ENCODE data around the gene BARD1. TPM values are rescaled to one million over a fixed set of nuclear protein-coding genes. Genes with fewer than 3 reads are reported as not detected.

The BARD1 gene
- total and polyA plus RNA-seq, 2 of the 13 experiments (the other 11 are each of a cell fraction or from before 2014, with no cell fraction given): 5.3 to 30.4 TPM

- TF ChIP-seq ZNF251 (CRISPR knock-in tag; IDR thresholded peaks at IDR 0.05) (no peak), ELF3 (CRISPR knock-in tag; IDR thresholded peaks at IDR 0.05) (peak; percentile 61; the same call in 1 of the 2 replicates), FOXA3 (CRISPR knock-in tag; IDR thresholded peaks at IDR 0.05) (peak; percentile 33; the same call in 1 of the 2 replicates), HNF1A (IDR thresholded peaks at IDR 0.05; ENCODE audit: low read depth) (no peak), HNF1A (CRISPR knock-in tag; IDR thresholded peaks at IDR 0.05; ENCODE audit: borderline replicate concordance) (no peak), AHR (CRISPR knock-in tag; IDR thresholded peaks at IDR 0.05) (peak; percentile 83), SMARCE1 (IDR thresholded peaks at IDR 0.05; ENCODE audit: borderline replicate concordance) (no peak), ZNF841 (CRISPR knock-in tag; IDR thresholded peaks at IDR 0.05; ENCODE audit: borderline replicate concordance) (no peak), ZNF318 (CRISPR knock-in tag; IDR thresholded peaks at IDR 0.05) (no peak), ZBTB34 (CRISPR knock-in tag; IDR thresholded peaks at IDR 0.05) (no peak; the same call in 1 of the 2 replicates), DRAP1 (CRISPR knock-in tag; IDR thresholded peaks at IDR 0.05) (peak; percentile 78), ZNF781 (CRISPR knock-in tag; IDR thresholded peaks at IDR 0.05; ENCODE audit: borderline replicate concordance, not compliant biosample characterization) (no peak), ZNF580 (CRISPR knock-in tag; IDR thresholded peaks at IDR 0.05; ENCODE audit: borderline replicate concordance, low read depth) (peak; percentile 44; the same call in 1 of the 2 replicates), ADNP (CRISPR knock-in tag; IDR thresholded peaks at IDR 0.05) (no peak)
Observed at GRCh38 chr2:214809751-214810564, 475 bp upstream of the BARD1 start (continued).
